AG20443 (cell line): ENCODE results near the gene PROC.

Source experiments
- DNase-seq: peaks from one replicate; pipeline ENCODE4 v3.0.0; 2012; ENCODE audit warnings: low spot score, mixed read lengths

Gene PROC

DNA sequence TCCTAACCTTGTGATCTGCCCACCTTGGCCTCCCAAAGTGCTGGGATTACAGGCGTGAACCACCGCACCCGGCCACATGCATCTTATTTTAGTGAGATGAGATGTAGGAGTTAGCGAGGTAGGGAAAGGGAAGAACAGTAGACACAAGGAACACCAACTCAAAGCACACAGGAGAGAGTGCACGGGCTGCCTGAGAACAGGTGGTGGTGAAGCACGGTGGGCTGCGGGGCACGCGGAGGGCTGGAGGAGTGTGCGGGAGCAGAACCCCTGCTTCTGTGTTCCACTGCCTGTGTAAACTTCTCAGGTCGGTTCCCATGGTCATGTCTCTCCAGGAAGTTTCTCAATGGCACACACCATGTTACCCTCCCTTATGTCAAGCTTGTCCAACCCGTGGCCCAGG, 38.7 kb downstream of the PROC start:
- no peak for DNase-seq

DNA sequence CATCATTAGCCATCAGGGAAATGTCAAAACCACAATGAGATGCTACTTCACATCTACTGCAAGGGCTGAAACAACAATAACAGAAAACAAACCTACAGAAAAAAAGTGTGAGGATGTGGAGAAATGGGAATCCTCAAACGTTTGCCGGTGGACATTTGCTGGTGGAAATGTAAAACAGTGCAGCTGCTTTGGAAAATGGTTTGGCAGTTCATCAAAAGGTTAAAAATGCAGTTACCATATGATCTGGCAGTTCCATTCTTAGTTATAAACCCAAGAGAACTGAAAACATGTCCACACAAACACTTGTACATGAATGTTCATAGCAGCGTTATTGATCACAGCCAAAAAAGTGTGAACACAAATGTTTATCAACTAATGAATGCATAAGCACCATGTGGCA, 44.2 kb downstream of the PROC start:
- no peak for DNase-seq

DNA sequence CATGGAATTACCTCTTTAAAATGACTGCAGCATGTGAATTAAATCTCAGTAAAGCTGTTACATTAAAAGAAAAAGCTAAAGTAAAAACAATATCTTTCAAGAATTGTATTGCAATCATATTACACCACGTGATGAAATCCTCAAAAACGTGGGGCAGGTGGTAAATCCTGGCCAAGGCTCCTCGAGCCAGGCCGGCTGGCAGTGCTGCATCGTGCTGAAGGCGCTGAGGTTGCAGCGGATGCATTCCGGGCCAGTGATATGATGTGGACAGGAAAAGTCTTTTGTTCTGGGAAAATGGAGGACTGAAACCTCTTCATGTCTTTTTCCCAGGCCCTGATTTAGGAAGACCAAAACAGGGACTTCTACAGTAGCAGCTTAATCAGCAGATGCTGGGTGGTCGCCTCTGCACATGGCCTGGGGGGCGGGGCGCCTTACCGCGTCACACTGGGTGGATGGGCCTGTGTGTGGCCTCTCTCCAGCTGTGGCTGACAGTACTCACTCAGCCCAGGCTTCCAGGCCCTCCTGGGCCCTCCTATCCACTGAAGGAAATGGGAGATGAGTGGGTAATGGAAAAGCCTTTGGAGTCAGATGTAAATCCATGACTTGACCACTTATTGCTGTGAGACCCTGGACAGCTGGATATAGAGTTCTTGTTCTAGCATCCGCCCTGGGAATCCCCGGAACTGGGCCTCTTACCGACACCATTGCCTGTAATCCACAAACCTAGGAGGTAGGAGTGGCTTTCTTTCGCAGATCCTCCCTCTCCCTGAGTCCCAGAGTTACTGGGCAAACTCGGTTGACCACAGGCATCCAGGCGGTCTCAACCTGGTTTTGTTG, 45.1 kb downstream of the PROC start:
- DNase-seq = no peak

DNA sequence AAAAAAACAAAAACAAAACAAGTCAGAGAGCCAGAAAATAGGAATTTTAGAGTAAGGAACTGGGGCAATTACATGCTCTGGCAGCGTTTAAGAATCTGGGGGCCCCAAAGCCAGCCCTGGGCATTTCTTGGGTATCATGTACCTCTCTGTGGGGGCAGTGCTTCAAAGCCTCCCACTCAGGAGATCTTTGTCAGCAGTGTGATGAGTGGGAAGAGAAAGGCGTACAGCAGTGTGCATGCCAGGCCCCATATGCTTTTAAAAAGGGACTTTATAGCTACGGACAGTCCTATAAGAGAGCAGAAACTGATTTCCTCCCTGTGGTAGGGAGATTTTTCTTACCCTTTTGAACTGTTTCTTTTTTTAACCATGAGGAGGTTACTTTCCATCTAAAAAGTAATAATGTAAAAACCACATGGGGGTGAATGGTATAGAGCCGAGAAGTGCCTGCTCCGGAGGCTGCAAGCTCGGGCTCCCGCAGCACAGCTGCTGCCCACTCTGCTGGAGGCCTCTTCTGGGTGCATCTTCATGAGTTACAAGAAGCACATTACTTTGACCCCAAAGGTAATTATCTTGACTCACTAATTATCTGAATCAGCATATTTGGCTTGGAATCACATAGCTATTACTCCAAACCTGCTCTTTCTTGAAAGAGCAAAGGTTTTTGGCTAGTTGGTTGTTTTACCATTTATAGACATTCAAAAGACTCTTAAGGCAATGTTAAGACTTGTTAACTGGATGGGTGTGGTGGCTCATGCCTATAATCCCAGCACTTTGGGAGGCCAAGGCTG, 46.4 kb downstream of the PROC start:
- no peak for DNase-seq

DNA sequence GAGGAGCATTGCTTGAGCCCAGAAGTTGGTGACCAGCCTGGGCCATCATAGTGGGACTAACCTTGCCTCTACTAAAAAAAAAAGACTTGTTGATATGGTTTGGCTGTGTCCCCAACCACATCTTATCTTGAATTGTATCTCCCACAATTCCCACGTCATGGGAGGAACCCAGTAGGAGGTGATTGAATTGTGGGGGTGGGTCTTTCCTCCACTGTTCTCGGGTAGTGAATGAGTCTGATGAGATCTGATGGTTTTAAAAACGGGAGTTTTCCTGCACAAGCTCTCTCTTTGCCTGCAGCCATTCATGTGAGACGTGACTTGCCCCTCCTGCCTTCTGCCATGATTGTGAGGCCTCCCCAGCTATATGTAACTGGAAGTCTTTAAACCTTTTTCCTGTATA, 47.0 kb downstream of the PROC start:
- no peak for DNase-seq

DNA sequence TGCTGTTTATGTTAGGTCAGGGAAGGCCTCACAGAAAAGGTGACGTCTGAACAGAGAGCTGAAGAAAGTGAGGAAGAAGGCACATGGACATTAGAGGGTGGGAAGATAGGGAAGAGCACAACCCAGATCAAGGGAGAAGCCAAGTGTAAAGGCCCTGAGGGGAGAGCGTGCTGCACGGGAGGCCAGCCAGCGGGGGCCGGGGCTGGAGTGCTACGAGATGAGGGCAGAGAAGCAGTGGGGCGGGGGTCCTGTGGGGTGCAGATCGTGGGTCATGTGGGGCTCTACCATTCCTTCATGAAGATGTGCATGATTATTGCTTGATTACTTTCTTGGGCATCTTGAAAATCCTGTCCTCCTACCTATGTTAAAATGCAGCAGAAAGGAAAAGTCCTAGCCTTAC, 50.8 kb downstream of the PROC start:
- no peak for DNase-seq

DNA sequence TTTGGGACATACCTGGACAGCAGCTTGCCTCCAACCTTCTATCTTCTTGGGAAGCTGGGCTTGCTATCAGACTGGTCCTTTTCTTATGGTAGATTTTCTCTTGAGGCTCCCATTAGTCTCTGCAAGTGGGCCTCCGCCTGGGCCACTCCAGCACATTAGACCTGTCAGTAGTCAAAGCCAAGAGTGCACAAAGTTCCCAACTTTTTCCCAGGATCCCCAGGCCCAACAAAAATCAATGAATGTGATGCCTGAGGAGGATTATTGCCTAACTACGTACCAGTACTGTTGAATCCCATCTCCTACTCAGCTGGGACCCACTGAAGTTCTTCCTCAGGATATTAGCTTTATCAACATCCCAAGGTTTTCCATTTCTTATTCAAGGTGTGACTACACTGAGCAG, 51.7 kb downstream of the PROC start:
- DNase-seq = no peak

DNA sequence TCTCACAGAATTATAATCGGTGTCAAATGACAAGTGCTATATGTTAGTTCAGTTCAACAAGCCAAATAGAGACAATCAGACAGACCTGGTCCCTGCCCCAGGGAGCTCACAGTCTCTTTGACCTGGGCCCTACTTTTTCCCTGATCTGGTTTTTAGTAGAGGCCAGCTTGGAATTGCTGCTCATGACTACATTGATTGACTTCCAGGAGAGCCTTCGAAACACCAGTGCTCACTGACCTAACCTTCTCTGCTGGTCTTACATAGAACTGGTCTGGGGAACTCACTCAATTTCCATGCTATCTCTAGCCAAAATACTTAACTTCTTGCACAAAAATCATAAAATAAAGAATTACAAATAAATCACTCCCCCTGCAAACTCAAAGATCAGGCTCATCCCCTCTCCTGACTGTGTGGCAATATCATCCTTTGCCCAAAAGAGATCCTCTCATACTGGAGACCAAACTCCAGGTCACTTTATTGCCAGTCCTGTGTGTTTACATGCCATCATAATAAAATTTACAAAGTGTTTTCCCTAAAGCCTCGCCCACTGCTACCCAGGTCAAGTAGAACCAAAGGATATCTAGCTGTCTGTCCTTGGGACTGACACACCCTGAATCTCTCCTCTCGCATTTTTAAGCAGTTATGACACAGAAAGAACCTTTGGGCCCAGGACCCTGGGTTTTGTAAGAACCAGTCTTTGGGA, 53.2 kb downstream of the PROC start:
- no peak for DNase-seq

DNA sequence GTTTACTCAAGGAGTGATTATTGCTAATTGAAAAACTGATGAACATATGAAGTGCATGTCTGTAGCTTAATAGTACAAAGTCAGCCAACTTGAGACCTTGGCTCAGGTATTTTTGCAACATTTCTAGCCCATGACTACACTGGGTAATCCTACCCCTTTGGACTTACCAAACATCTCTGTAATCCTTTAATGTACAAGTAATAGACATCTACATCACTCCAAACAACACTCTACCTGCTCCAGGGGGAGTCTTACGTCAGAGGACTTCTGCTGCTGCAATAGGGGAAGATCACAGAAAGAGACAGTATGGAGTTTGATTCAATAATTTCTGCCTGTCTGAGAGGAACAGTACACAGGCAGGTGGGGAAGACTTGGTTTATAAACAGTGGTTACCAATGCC, 54.0 kb downstream of the PROC start:
- no peak for DNase-seq

DNA sequence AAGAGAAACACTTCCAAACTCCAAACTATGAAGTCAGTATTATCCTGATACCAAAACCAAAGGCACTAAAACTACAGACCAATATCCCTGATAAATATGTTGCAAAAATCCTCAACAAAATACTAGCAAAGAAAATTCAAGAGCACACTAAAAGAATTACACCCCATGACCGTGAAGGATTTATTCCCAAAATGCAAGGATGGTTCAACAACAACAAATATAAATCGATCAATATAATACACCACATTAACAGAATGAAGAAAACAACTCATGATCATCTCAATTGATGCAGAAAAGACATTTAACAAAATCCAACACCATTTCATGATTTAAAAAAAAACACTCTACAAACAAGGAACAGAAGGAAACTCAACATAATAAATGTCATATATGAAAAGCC, 57.6 kb downstream of the PROC start:
- DNase-seq = no peak
